Thyroid gland (tissue), 4 donors: ENCODE data around the gene NDUFB6.

Experiments
- POLR2A ChIP-seq, 2 donors: fragments of 450-650 bp; IDR thresholded peaks; one replicate each; pipeline ENCODE4 v1.6.1; 2017; ENCODE audit warnings: antibody characterized with exemption in 2 of 2, mild to moderate bottlenecking in 2 of 2, moderate library complexity in 1 of 2
- TF ChIP-seq, protein P1 (sequence below), 6 experiments: fragments of 200-600 bp in 3 of 6; fragments of 450-650 bp in 3 of 6; sonication (generic) in 3 of 6; IDR thresholded peaks; one replicate each; pipeline ENCODE4 v1.5.1; 2016 to 2019; ENCODE audit warnings: antibody characterized with exemption in 6 of 6, mild to moderate bottlenecking in 2 of 6, inconsistent platforms in 1 of 6, moderate library complexity in 1 of 6

GRCh38 chr9:32533816-32534215, 39.1 kb downstream of the NDUFB6 start:
- no peak for TF ChIP-seq POLR2A (IDR thresholded peaks at IDR 0.05)
- TF ChIP-seq, protein P1, sequence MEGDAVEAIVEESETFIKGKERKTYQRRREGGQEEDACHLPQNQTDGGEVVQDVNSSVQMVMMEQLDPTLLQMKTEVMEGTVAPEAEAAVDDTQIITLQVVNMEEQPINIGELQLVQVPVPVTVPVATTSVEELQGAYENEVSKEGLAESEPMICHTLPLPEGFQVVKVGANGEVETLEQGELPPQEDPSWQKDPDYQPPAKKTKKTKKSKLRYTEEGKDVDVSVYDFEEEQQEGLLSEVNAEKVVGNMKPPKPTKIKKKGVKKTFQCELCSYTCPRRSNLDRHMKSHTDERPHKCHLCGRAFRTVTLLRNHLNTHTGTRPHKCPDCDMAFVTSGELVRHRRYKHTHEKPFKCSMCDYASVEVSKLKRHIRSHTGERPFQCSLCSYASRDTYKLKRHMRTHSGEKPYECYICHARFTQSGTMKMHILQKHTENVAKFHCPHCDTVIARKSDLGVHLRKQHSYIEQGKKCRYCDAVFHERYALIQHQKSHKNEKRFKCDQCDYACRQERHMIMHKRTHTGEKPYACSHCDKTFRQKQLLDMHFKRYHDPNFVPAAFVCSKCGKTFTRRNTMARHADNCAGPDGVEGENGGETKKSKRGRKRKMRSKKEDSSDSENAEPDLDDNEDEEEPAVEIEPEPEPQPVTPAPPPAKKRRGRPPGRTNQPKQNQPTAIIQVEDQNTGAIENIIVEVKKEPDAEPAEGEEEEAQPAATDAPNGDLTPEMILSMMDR (IDR thresholded peaks at IDR 0.05), result no peak
